ENCODE data around the gene IQGAP2.
"Not testable (repeated sequence)": the region's sequence is repeated elsewhere in the genome, so short reads cannot be mapped to it uniquely, and the experiment has no call there.

DNA sequence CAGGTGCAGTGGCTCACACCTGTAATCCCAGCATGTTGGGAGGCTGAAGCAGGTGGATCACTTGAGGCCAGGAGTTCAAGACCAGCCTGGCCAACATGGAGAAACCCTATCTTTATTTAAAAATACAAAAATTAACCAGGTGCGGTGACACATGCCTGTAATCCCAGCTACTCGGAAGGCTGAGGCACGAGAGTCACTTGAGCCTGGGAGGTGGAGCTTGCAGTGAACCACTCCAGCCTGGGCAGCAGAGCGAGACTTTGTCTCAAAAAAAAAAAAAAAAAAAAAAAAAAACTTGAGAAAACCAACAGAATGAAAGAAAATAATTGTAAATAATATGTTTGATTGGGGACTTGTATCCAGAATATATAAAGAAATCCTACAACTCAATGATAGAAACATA lies 277.7 kb downstream of the IQGAP2 start:
- not testable (repeated sequence) for TF ChIP-seq SP1 (IDR thresholded peaks at IDR 0.05); NFRKB (IDR thresholded peaks at IDR 0.05); SUZ12 (IDR thresholded peaks at IDR 0.05); BHLHE40 (IDR thresholded peaks at IDR 0.05; ENCODE audit: borderline replicate concordance); FOXM1 (IDR thresholded peaks at IDR 0.05; ENCODE audit: borderline replicate concordance); HDGF (IDR thresholded peaks at IDR 0.05; ENCODE audit: borderline replicate concordance); LEF1 (IDR thresholded peaks at IDR 0.05; ENCODE audit: borderline replicate concordance); CTBP1 (IDR thresholded peaks at IDR 0.05; ENCODE audit: borderline replicate concordance); TARDBP (IDR thresholded peaks at IDR 0.05); FOXK2 (IDR thresholded peaks at IDR 0.05); ZNF384 (IDR thresholded peaks at IDR 0.05); FOXA1 (IDR thresholded peaks at IDR 0.05); ARNT (IDR thresholded peaks at IDR 0.05)
